Measurements from ENCODE around the gene CGNL1. TPM values are rescaled to one million over a fixed set of nuclear protein-coding genes. Genes with fewer than 3 reads are reported as not detected.

CGNL1 gene
- total RNA-seq, 2 experiments from 2014 or later, result not detected

DNA sequence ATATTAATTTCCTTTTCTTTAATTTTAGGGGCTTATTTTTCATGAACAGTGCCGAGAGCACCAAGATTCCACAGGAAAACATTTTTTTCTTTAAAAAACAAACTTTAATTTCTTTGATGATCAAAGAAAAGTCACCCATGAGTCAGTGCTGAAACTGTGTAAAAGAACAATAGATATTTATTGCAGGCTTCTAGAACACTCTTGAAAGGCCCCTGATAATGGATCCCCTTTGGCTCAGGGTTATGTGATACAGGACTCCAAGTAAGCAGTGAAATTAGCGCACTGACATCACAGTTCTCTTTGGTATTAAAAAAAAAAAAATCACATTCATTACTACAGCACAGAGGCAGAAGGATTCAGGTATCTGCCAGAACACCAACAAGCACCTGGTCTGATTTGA, 149.3 kb downstream of the CGNL1 start:
- Mint-ChIP-seq H3K27me3 (ENCODE audit: low read depth) (peaks cover 9% of the 10 kb centered on the region), H3K4me1 (ENCODE audit: low read depth) (no peaks in the 10 kb centered on the region), H3K36me3 (ENCODE audit: low read depth) (no peaks in the 10 kb centered on the region), H3K9me3 (ENCODE audit: insufficient read depth) (no peaks in the 10 kb centered on the region), H3K4me3 (no peak overlapping the region), H3K27ac (no peak overlapping the region)
- DNase-seq (no peak), ATAC-seq (no peak)
- CTCF ChIA-PET, result interaction anchor here (1.6 kb wide), 1 partner anchor 185 kb away, joined by 7 read pairs; no protein-coding TSS in a partner anchor
- POLR2A ChIA-PET, result no interaction called here

DNA sequence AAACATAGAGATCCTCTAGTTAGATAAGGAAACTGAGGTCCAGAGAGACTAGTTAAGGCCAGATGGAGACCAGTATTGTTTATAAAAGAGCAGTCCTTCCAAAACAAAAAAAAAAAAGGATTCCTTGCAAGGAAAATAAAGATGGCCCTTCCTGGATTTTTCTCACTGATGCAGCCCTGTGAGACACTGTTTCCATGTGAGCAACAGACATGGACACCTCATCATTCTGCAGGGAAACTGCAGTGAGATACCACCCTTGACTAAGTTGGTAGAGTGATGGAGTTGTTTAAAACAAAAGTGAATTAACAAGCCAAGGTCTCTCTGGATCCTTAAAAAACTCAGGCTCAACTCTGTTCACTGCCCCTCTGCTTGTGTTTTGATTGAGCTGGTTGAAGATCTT, 149.8 kb downstream of the CGNL1 start:
- no peak for ATAC-seq
- Mint-ChIP-seq H3K36me3 (ENCODE audit: low read depth) (no peaks in the 10 kb centered on the region), H3K9me3 (ENCODE audit: insufficient read depth) (no peaks in the 10 kb centered on the region), H3K4me3 (no peak overlapping the region), H3K27me3 (ENCODE audit: low read depth) (peaks cover 11% of the 10 kb centered on the region), H3K4me1 (ENCODE audit: low read depth) (no peaks in the 10 kb centered on the region), H3K27ac (no peak overlapping the region)
- ChIA-PET CTCF (interaction anchor here (5.1 kb wide), 1 partner anchor 185 kb away, joined by 111 read pairs; no protein-coding TSS in a partner anchor), POLR2A (no interaction called here)
- DNase-seq, result no peak

DNA sequence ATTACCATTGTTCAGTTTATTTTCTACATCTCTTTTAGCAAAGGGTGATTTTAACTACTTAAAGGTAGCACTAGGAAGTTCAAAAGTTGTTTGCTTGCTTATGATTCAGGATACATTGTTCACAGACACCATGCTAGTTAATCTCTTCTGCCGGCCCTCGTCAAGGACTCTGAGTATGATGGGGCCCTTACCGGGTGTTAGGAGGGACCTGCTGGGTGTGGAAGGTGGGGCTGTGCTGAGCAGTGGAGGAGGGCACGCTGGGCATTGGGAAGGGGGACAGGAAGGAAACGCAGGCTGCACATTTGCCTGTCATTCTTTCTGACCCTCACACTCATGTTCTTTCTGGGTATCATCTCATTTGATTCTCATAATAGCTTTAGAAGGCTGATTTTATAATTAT, 150.3 kb downstream of the CGNL1 start:
- H3K27ac Mint-ChIP-seq, result no peak overlapping the region
- H3K27me3 Mint-ChIP-seq (ENCODE audit: low read depth), result peaks cover 14% of the 10 kb centered on the region
- CTCF ChIA-PET, result interaction anchor here (0.8 to 5.1 kb wide), 13 partner anchors 10 to 1035 kb away, joined by 3 to 111 read pairs (median 7); no protein-coding TSS in a partner anchor
- no peak overlapping the region for H3K4me3 Mint-ChIP-seq
- H3K9me3 Mint-ChIP-seq (ENCODE audit: insufficient read depth), result no peaks in the 10 kb centered on the region
- ATAC-seq (no peak), DNase-seq (no peak)
- POLR2A ChIA-PET, result no interaction called here
- H3K36me3 Mint-ChIP-seq (ENCODE audit: low read depth), result no peaks in the 10 kb centered on the region
- H3K4me1 Mint-ChIP-seq (ENCODE audit: low read depth), result no peaks in the 10 kb centered on the region

DNA sequence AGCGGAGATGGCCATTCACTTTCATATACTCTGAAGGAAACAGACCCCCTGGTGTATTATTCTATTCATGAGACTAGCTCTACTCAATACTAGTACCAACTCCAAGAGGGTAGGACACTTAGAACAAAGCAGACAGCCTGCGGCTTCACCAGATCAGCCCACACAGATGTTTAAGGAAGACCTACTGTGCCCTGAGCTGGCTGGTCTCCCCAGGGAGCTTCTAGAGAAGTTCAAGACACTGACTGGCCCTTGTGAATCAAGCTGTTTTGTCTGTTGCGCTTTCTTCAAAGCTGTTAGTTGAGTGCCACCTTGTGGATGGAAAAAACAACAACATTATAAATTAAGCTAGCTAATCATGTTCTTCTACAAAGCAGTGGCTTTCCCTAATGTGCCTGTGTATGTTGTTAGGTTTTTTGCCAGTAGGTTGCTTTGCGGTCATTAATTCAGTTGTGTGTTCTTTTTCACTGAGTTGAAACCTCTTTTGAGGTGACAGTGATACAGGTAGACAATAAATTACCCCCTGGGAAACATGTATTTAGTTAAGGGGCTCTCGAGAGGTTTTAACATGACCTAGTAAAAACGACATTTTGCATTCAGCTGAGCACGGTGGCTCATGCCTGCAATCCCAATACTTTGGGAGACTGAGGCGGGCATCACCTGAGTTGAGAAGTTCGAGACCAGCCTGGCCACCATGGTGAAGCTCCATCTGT, 151.2 kb downstream of the CGNL1 start:
- Mint-ChIP-seq H3K4me3 (no peak overlapping the region), H3K27ac (no peak overlapping the region), H3K36me3 (ENCODE audit: low read depth) (no peaks in the 10 kb centered on the region), H3K4me1 (ENCODE audit: low read depth) (no peaks in the 10 kb centered on the region), H3K27me3 (ENCODE audit: low read depth) (peaks cover 14% of the 10 kb centered on the region), H3K9me3 (ENCODE audit: insufficient read depth) (no peaks in the 10 kb centered on the region)
- DNase-seq, result peak; percentile 23
- ATAC-seq, result no peak
- ChIA-PET POLR2A (no interaction called here), CTCF (interaction anchor here (0.8 to 5.1 kb wide), 28 partner anchors 10 to 1036 kb away, joined by 3 to 111 read pairs (median 4); no protein-coding TSS in a partner anchor)

DNA sequence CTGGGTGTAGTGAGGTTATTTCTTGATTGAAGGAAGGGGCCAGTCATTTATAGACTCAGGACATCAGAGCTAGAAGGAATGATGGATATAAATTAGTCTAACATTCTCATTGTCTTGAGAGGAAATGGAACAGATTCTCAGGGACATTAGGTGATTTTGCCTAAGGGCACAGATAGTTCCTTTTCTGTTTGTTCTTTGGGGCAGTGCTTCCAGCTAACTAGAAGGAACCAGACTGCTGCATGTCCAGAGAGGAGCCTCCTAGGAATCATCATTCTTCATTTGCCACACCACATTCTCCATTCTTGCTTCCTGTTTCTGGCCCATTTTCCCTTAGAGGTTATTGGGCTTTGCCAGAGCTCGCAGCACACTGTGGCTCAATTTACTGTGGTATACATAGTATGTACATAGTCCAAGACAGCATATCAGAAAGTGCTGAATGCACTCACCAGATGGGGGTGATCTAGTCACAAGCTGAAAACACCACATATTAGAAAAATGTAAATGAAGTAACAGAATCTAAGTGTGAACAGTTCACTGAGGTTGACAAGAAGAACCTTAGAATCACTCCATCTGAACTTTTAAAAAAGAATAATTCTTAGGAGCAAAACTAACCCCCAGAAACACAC, 152.7 kb downstream of the CGNL1 start:
- no peak for DNase-seq
- H3K27me3 Mint-ChIP-seq (ENCODE audit: low read depth), result peaks cover 19% of the 10 kb centered on the region
- ATAC-seq, result no peak
- CTCF ChIA-PET, result interaction anchor here (1.2 to 5.1 kb wide), 7 partner anchors 13 to 660 kb away, joined by 3 to 111 read pairs (median 7); no protein-coding TSS in a partner anchor
- no peaks in the 10 kb centered on the region for H3K9me3 Mint-ChIP-seq (ENCODE audit: insufficient read depth)
- H3K4me1 Mint-ChIP-seq (ENCODE audit: low read depth), result no peaks in the 10 kb centered on the region
- no peak overlapping the region for H3K27ac Mint-ChIP-seq
- no peaks in the 10 kb centered on the region for H3K36me3 Mint-ChIP-seq (ENCODE audit: low read depth)
- H3K4me3 Mint-ChIP-seq, result no peak overlapping the region
- POLR2A ChIA-PET, result no interaction called here

DNA sequence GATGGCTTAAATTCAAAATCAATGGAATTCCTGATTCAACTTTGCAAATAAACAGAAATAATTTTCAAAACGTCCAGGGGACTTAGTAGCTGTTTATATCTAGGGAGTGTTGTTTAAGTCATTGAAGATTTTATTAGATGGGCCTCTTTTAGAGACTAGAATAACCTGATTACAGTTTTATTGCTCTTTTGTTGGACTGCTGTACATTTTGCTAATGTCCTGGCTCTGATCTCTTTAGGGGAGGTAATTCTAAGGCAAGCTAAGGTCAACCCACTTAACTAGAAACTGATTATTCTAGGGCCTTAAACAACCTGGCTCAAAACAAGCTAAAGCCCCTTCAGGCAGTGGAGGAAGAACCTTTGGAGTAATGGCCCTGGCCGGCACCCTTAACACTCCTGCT, 153.4 kb downstream of the CGNL1 start:
- no peaks in the 10 kb centered on the region for H3K4me1 Mint-ChIP-seq (ENCODE audit: low read depth)
- no peak overlapping the region for H3K27ac Mint-ChIP-seq
- DNase-seq (no peak), ATAC-seq (no peak)
- peaks cover 21% of the 10 kb centered on the region for H3K27me3 Mint-ChIP-seq (ENCODE audit: low read depth)
- no peak overlapping the region for H3K4me3 Mint-ChIP-seq
- ChIA-PET CTCF (interaction anchor here (1.1 to 5.1 kb wide), 3 partner anchors 13 to 383 kb away, joined by 3 to 111 read pairs (median 4); no protein-coding TSS in a partner anchor), POLR2A (no interaction called here)
- no peaks in the 10 kb centered on the region for H3K9me3 Mint-ChIP-seq (ENCODE audit: insufficient read depth)
- H3K36me3 Mint-ChIP-seq (ENCODE audit: low read depth), result no peaks in the 10 kb centered on the region

DNA sequence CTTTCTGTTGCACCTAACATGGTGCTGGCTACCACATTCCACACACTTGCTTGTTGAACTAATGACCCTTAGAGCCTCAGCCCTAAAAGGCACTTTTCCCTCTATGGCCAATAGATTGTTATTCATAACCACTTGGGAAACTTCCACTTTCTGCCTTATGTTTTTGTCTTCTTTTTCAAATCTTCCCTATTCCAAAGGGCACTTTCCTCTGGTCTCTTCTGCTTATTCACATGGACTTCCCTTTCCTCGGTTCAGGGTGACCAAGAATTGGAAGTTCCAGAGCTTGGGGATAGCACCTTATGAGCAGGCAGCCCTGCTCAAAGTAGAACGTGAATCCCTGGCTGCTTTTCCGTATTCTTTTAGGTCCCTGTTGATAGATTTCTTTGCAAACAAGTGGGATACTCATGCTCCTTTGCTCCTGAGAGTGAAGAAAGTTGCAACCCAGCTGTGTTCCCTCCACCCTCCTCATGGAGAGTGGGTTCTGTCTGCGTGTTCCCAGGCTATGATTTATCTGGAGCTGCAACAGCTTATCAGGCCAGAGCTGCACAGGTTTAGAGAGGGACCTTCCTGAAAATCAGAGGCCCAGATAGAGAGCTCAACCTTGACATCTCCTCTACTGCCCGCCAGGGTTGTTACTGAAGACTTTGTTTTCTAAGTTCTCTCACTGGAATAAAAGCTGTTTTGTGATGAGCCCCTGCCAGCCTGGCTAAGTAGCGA, 156.6 kb downstream of the CGNL1 start:
- Mint-ChIP-seq H3K27me3 (ENCODE audit: low read depth) (peaks cover 15% of the 10 kb centered on the region), H3K9me3 (ENCODE audit: insufficient read depth) (no peaks in the 10 kb centered on the region), H3K36me3 (ENCODE audit: low read depth) (no peaks in the 10 kb centered on the region), H3K4me1 (ENCODE audit: low read depth) (no peaks in the 10 kb centered on the region), H3K4me3 (no peak overlapping the region), H3K27ac (no peak overlapping the region)
- CTCF ChIA-PET, result no interaction called here
- DNase-seq (no peak), ATAC-seq (no peak)
- POLR2A ChIA-PET, result no interaction called here

DNA sequence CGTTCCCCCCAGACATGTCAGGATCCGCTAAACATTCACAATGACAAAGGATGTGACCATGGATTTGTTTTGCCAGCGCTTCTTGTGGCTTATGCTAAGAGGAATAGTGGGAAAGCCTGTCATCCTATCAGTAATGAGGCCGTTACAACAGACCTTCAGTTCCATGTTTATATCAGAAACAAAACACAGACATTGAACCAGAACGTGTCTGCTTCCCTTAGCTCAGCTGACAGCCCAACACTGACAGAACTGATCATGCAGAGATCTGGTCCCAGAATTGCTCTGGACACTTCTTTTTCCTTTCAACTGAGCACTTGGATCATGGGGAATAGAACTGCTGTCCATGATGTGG, 157.1 kb downstream of the CGNL1 start:
- ChIA-PET POLR2A (no interaction called here), CTCF (no interaction called here)
- Mint-ChIP-seq H3K36me3 (ENCODE audit: low read depth) (no peaks in the 10 kb centered on the region), H3K27me3 (ENCODE audit: low read depth) (peaks cover 15% of the 10 kb centered on the region), H3K4me3 (no peak overlapping the region), H3K9me3 (ENCODE audit: insufficient read depth) (no peaks in the 10 kb centered on the region), H3K27ac (no peak overlapping the region), H3K4me1 (ENCODE audit: low read depth) (no peaks in the 10 kb centered on the region)
- DNase-seq, result no peak
- ATAC-seq, result no peak

DNA sequence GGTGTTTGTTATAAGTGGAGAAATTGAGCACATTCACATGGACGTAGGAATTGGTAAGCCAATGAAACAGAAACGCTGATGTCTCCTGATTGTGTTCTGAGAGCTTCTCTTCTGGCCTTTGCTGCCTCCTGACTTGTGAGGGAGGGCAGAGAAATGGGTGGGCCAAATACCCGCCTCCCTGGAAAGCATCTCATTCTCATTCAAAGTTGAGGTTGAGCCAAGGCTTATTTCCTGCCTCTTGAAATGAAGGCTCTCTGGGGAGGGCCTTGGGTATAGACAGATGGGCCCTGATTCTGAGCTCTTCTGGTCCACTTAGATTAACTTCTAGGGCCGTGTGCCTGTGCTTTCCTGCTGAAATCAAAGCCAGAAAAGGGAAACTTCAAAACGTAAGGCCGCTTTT, 158.0 kb downstream of the CGNL1 start:
- ATAC-seq (no peak), DNase-seq (no peak)
- H3K4me1 Mint-ChIP-seq (ENCODE audit: low read depth), result no peaks in the 10 kb centered on the region
- H3K4me3 Mint-ChIP-seq, result no peak overlapping the region
- no peak overlapping the region for H3K27ac Mint-ChIP-seq
- CTCF ChIA-PET, result interaction anchor here (1.6 kb wide), 1 partner anchor 1043 kb away, joined by 4 read pairs; no protein-coding TSS in a partner anchor
- H3K36me3 Mint-ChIP-seq (ENCODE audit: low read depth), result no peaks in the 10 kb centered on the region
- H3K27me3 Mint-ChIP-seq (ENCODE audit: low read depth), result peaks cover 15% of the 10 kb centered on the region
- no peaks in the 10 kb centered on the region for H3K9me3 Mint-ChIP-seq (ENCODE audit: insufficient read depth)
- POLR2A ChIA-PET, result no interaction called here

DNA sequence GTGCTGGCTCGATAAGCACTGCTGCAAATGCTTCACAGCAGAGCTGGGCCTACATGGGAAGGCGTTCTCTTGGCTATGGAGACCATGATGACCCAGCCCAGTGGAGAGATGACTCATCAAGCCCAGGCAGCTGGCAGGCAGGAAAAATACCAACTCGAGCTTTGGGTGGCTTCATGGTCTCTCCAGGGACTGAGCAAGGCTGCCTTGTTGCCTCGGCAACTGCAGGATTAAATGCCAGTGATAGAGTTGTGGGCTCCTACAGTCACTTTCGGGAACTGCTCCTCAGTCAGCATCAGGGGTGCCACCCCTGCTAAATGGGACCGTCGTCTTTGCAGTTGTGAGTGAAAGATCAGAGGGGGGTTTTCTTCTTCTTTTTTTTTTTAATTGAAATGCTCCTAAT, 160.8 kb downstream of the CGNL1 start:
- DNase-seq, result no peak
- no peaks in the 10 kb centered on the region for H3K9me3 Mint-ChIP-seq (ENCODE audit: insufficient read depth)
- H3K27ac Mint-ChIP-seq, result no peak overlapping the region
- H3K4me1 Mint-ChIP-seq (ENCODE audit: low read depth), result no peaks in the 10 kb centered on the region
- no peak for ATAC-seq
- CTCF ChIA-PET, result interaction anchor here (1.4 to 2.3 kb wide), 2 partner anchors 10 to 24 kb away, joined by 4 to 12 read pairs; no protein-coding TSS in a partner anchor
- POLR2A ChIA-PET, result no interaction called here
- H3K36me3 Mint-ChIP-seq (ENCODE audit: low read depth), result no peaks in the 10 kb centered on the region
- H3K4me3 Mint-ChIP-seq, result no peak overlapping the region
- H3K27me3 Mint-ChIP-seq (ENCODE audit: low read depth), result peaks cover 9% of the 10 kb centered on the region

DNA sequence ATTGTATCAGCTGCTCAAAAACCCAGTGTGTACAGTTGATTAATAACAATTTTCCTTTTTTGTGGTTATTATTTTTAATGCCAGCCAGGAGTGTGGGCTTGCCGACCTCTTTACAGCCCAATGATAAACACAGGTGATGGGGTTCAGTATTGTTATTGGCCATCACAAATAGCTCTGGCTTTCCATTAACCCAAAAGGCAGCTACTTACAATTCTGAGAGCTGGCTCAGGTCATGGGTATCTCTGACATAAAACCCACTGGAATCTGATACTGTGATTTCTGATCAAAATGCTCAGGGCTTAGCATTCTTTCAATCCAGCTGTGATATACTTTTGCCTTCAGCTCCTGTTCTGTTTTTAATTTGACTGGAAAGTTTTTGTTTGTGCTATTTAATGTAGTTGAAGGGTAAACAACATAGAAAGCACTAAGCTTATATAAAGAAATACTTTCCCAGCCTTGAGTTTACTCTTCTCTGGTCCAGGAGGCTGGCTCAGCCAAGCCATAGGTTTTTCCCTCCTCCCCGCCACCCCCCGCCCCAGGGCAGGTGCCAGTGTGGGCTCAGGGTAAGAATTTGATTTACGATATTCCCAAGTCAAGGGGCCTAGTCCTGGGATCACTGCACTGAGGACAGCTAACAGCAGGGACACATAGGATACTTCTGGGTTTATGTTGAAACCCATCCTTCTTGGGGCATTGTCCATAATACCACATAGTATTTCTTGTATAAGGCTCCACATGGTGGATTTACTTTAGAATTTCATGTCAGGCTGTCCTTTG, 161.4 kb downstream of the CGNL1 start:
- Mint-ChIP-seq H3K27ac (no peak overlapping the region), H3K27me3 (ENCODE audit: low read depth) (peaks cover 8% of the 10 kb centered on the region), H3K36me3 (ENCODE audit: low read depth) (no peaks in the 10 kb centered on the region), H3K4me3 (no peak overlapping the region), H3K4me1 (ENCODE audit: low read depth) (no peaks in the 10 kb centered on the region), H3K9me3 (ENCODE audit: insufficient read depth) (no peaks in the 10 kb centered on the region)
- DNase-seq (no peak), ATAC-seq (no peak)
- ChIA-PET CTCF (interaction anchor here (1.4 to 2.3 kb wide), 2 partner anchors 10 to 23 kb away, joined by 4 to 12 read pairs; no protein-coding TSS in a partner anchor), POLR2A (no interaction called here)

Data from activated CD8-positive, alpha-beta T cell treated with anti-CD3 and anti-CD28 coated beads, Interleukin-2, amount 10 ng/mL, durations not matched to agents 7 days and 5 days (primary cell).